OCI-M2 (cell line): ENCODE data around the gene CXCL17.

Source experiments
- DNase-seq: peaks from one replicate; lab custom pipeline; 2025; ENCODE audit not compliant: unreplicated experiment; lab: John Stamatoyannopoulos, UW

The CXCL17 gene

GRCh38 chr19:42424712-42425131, 18.0 kb downstream of the CXCL17 start:
- DNase-seq = no peak

- no peak for DNase-seq
Observed at GRCh38 chr19:42424345-42424707, 18.4 kb downstream of the CXCL17 start.

GRCh38 chr19:42423462-42424344, 19.0 kb downstream of the CXCL17 start:
- DNase-seq = no peak

- no peak for DNase-seq
Observed at GRCh38 chr19:42422901-42423461, 19.8 kb downstream of the CXCL17 start.

DNA sequence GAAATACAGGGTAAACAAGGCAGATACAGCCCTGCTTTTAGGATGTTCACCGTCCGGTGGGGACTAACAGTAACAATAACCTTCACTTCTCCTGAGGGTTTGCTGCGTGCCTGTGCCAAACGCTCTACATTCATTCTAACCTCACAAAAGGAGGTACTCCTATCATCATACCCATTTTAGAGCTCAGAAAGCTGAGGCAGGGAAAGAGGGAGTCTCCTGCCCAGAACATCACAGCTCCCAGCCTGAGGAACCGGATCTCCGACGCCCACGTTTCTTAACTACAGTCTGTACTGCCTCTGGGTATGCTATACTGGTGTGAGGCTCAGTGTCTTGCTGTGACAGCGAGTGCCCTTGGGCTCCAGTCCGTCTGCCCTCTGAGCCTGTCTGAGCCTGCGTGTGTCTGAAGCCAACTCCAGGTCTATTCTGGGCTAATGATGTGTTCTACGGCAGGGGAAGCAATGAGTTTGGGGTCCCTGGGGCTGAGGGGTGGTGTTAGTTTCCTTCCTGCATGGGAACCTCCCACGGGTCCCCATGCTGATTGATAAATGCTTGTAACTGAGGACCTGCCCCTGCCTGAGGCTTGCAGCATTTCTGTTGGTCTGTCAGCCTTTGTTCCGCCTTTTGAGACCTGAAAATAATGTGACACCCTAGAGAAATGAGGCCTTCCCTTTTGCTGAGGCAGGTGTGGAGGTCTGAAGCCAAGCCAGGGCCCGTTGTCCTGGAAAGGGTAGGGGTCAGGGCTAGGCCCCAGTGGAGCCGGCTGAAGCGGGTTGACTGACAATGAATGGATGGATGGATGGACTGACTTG, 20.4 kb downstream of the CXCL17 start:
- no peak for DNase-seq

GRCh38 chr19:42421591-42422031, 21.1 kb downstream of the CXCL17 start:
- no peak for DNase-seq

DNA sequence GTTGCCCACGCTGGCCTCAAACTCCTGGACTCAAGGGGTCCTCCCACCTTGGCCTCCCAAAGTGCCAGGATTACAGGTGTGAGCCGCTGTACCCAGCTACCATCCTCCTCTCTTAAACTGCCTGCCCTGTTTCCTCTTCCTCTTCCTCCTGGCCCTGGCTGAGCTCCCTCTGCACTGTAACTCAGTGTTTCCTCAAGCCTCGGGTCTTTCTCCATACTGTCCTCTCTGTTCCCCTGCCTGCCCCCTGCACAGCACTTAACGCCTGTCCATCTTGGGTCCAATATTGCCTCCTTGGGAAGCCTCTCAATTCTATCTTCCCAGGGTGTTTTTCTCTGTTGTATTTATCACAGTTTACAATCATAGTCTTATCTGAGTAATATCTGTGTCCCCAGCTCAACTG, 21.6 kb downstream of the CXCL17 start:
- no peak for DNase-seq

- DNase-seq = no peak
Observed at GRCh38 chr19:42420055-42420544, 22.6 kb downstream of the CXCL17 start.

GRCh38 chr19:42419309-42419708, 23.4 kb downstream of the CXCL17 start:
- DNase-seq = no peak

- no peak for DNase-seq
Observed at GRCh38 chr19:42412661-42413076, 30.1 kb downstream of the CXCL17 start.

GRCh38 chr19:42412227-42412626, 30.5 kb downstream of the CXCL17 start:
- DNase-seq = no peak

GRCh38 chr19:42411581-42412178, 31.1 kb downstream of the CXCL17 start:
- no peak for DNase-seq

DNA sequence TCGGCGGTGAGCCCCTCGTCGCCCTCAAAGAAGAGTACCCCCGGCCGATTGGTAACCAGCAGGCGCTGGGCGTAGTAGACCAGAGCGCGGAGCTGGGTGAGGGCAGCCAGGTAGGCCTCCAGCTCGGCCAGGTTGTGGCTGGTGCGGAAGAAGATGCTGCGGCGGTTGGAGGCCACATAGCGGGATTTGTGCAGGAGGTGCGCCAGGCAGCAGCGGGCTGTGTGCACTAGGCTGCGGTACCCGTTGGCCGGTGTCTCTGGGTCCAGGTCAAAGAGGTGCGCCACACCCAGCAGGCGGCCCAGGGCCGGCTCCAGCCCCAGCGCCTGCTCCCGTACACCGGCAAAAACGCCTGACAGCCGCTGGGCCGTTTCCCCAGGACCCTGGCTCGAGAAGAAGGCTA, 32.4 kb downstream of the CXCL17 start:
- DNase-seq = no peak

GRCh38 chr19:42409477-42409876, 33.3 kb downstream of the CXCL17 start:
- no peak for DNase-seq

DNA sequence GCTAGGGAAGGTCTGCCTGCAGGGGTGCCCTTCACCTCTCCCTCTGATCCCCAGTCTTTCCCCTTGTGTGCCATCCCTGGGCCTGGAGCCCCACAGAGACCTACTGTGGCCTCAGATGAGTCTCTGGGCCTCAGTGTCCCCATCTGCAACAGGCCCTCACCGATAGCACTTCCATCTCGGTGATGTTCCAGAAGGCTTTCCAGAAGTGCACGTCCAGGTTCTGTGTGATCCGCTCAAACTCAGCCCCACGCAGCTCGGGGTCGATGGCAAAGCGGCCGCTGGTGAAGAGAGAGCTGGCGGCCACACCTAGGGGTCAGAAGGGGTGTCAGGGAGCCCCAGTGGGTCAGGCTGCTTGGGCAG, 35.0 kb downstream of the CXCL17 start:
- DNase-seq = no peak

GRCh38 chr19:42407085-42407815, 35.5 kb downstream of the CXCL17 start:
- no peak for DNase-seq

- DNase-seq = no peak
Observed at GRCh38 chr19:42406111-42406510, 36.6 kb downstream of the CXCL17 start.

DNA sequence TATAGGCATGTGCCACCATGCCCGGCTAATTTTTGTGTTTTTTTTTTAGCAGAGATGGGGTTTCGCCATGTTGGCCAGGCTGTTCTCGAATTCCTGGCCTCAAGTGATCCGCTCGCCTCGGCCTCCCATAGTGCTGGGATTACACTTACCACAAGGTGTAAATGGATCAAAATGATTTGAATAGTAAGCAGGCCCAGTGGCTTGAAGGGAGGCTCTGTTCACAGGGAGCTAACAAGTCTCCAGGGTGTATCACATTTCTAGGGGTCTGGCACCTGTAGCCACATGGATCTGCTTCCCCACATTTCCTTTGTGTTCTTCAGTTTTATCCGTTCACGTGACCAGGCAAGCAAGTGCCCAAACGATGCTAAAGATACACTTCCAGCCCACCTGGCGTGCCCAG, 39.2 kb downstream of the CXCL17 start:
- no peak for DNase-seq

GRCh38 chr19:42402376-42403116, 40.2 kb downstream of the CXCL17 start:
- DNase-seq = no peak
